Kidney tubule cell (primary cell): ENCODE data around the gene AMDHD1.

Experiments used
- DNase-seq: peaks from one replicate; pipeline ENCODE4 v3.0.0-alpha.2; 2018; ENCODE audit warnings: low spot score

AMDHD1 gene

GRCh38 chr12:95996034-95996658, 53.0 kb downstream of the AMDHD1 start, which contains the start of gene HAL:
Gene HAL, minus strand, starts transcription at chr12:95996344. Its CDS starts 434 bp downstream, at chr12:95995910.
- DNase-seq = no peak

- DNase-seq = no peak
Observed at GRCh38 chr12:95997276-95997675, 54.1 kb downstream of the AMDHD1 start.

GRCh38 chr12:95997911-95998510, 54.9 kb downstream of the AMDHD1 start:
- peak; percentile 52 for DNase-seq

GRCh38 chr12:95998611-95999286, 55.6 kb downstream of the AMDHD1 start:
- peak; percentile 63 for DNase-seq

- no peak for DNase-seq
Observed at GRCh38 chr12:95999484-95999883, 56.4 kb downstream of the AMDHD1 start.

- DNase-seq = no peak
Observed at GRCh38 chr12:96000858-96001257, 57.7 kb downstream of the AMDHD1 start.

GRCh38 chr12:96006727-96007126, 63.6 kb downstream of the AMDHD1 start:
- no peak for DNase-seq

- DNase-seq = no peak
Observed at GRCh38 chr12:96007729-96008128, 64.6 kb downstream of the AMDHD1 start.

GRCh38 chr12:96014943-96015599, 71.9 kb downstream of the AMDHD1 start:
- DNase-seq = no peak

- DNase-seq = peak; percentile 11
Observed at GRCh38 chr12:96015672-96016071, 72.5 kb downstream of the AMDHD1 start.
